ENCODE results near the gene DCDC1. TPM values are rescaled to one million over a fixed set of nuclear protein-coding genes. Genes with fewer than 3 reads are reported as not detected.

The DCDC1 gene
- total and polyA plus RNA-seq, 9 of the 15 experiments (the other 6 are each of a cell fraction or from before 2014, with no cell fraction given): 0.05 to 0.18 (median 0.08) TPM; not detected in 3

GRCh38 chr11:31247321-31247720 is 122.2 kb downstream of the DCDC1 start:
- no peaks in the 10 kb centered on the region for H3K36me3 ChIP-seq (ENCODE audit: control insufficient read depth, insufficient read depth, low read length)
- no peak for DNase-seq (ENCODE audit: extremely low read depth in 1 of 4, low spot score in 3 of 4)
- H3K9ac ChIP-seq (ENCODE audit: insufficient read depth in 1 of 2, low read depth in 2 of 2, low read length in 2 of 2): no peak overlapping the region
- FAIRE-seq: no peak
- H3K27ac ChIP-seq (ENCODE audit: extremely low read depth, low read depth, low read length): no peak overlapping the region
- TF ChIP-seq NKRF (IDR thresholded peaks at IDR 0.05; ENCODE audit: borderline replicate concordance) (no peak), SIX5 (IDR thresholded peaks at IDR 0.05; ENCODE audit: borderline replicate concordance in 1 of 2, insufficient read depth in 1 of 2, low read depth in 1 of 2, low read length in 2 of 2) (no peak), ZFP91 (CRISPR knock-in tag; IDR thresholded peaks at IDR 0.05) (no peak), GTF2E2 (tag; IDR thresholded peaks at IDR 0.05) (no peak), YY1 (IDR thresholded peaks at IDR 0.05; ENCODE audit: borderline replicate concordance in 1 of 3, control insufficient read depth in 1 of 3, extremely low read depth in 1 of 3, insufficient read depth in 3 of 3, insufficient read length in 1 of 3, insufficient replicate concordance in 2 of 3, low read depth in 1 of 3, low read length in 2 of 3) (no peak), MEF2D (tag; conservative IDR thresholded peaks at IDR 0.05; ENCODE audit: low read depth) (no peak), TEAD2 (tag; IDR thresholded peaks at IDR 0.05) (no peak), NR4A1 (CRISPR knock-in tag; IDR thresholded peaks at IDR 0.05) (no peak), NR4A1 (tag; IDR thresholded peaks at IDR 0.05) (no peak)
- TF ChIP-seq, protein P1, sequence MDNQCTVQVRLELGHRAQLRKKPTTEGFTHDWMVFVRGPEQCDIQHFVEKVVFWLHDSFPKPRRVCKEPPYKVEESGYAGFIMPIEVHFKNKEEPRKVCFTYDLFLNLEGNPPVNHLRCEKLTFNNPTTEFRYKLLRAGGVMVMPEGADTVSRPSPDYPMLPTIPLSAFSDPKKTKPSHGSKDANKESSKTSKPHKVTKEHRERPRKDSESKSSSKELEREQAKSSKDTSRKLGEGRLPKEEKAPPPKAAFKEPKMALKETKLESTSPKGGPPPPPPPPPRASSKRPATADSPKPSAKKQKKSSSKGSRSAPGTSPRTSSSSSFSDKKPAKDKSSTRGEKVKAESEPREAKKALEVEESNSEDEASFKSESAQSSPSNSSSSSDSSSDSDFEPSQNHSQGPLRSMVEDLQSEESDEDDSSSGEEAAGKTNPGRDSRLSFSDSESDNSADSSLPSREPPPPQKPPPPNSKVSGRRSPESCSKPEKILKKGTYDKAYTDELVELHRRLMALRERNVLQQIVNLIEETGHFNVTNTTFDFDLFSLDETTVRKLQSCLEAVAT (IDR thresholded peaks at IDR 0.05): no peak
- TF ChIP-seq, protein P2, sequence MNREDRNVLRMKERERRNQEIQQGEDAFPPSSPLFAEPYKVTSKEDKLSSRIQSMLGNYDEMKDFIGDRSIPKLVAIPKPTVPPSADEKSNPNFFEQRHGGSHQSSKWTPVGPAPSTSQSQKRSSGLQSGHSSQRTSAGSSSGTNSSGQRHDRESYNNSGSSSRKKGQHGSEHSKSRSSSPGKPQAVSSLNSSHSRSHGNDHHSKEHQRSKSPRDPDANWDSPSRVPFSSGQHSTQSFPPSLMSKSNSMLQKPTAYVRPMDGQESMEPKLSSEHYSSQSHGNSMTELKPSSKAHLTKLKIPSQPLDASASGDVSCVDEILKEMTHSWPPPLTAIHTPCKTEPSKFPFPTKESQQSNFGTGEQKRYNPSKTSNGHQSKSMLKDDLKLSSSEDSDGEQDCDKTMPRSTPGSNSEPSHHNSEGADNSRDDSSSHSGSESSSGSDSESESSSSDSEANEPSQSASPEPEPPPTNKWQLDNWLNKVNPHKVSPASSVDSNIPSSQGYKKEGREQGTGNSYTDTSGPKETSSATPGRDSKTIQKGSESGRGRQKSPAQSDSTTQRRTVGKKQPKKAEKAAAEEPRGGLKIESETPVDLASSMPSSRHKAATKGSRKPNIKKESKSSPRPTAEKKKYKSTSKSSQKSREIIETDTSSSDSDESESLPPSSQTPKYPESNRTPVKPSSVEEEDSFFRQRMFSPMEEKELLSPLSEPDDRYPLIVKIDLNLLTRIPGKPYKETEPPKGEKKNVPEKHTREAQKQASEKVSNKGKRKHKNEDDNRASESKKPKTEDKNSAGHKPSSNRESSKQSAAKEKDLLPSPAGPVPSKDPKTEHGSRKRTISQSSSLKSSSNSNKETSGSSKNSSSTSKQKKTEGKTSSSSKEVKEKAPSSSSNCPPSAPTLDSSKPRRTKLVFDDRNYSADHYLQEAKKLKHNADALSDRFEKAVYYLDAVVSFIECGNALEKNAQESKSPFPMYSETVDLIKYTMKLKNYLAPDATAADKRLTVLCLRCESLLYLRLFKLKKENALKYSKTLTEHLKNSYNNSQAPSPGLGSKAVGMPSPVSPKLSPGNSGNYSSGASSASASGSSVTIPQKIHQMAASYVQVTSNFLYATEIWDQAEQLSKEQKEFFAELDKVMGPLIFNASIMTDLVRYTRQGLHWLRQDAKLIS (CRISPR knock-in tag; IDR thresholded peaks at IDR 0.05): no peak
- H3K4me3 ChIP-seq: no peak overlapping the region
- no peaks in the 10 kb centered on the region for H4K20me1 ChIP-seq (replicated peaks; ENCODE audit: control insufficient read depth, insufficient read depth, low read length)
- no peaks in the 10 kb centered on the region for H3K27me3 ChIP-seq (ENCODE audit: control insufficient read depth in 2 of 2, insufficient read depth in 2 of 2, low read length in 2 of 2)
- intact Hi-C loops (cut with micrococcal nuclease) (loop anchor here (10.0 kb wide), 1 partner anchor 127 kb away; no protein-coding TSS in a partner anchor), in situ Hi-C loops (cut with MboI) (loop anchor here (10.0 to 25.0 kb wide), 2 partner anchors 627 to 915 kb away; no protein-coding TSS in a partner anchor)
- ChIA-PET POLR2A (no interaction called here), CTCF (ENCODE audit: low intra/inter-chr PET ratio) (no interaction called here)
- no peak overlapping the region for H2AFZ ChIP-seq (ENCODE audit: low read depth, low read length)
- BruUV-seq (replicated peaks): no TSS peak
- no peak overlapping the region for H3K4me2 ChIP-seq (ENCODE audit: insufficient read depth, low read length)
- no peaks in the 10 kb centered on the region for H3K4me1 ChIP-seq (replicated peaks in 1 of 2; ENCODE audit: control insufficient read depth in 2 of 2, insufficient read depth in 2 of 2, low read length in 2 of 2)
- no peaks in the 10 kb centered on the region for H3K79me2 ChIP-seq (ENCODE audit: control insufficient read depth, insufficient read depth, low read length)
- no peak for ATAC-seq
- 2% methylated on average over 5 of the region's 5 CpGs for WGBS (ENCODE audit: insufficient coverage, low coverage, missing lambda C conversion rate)
- H3K9me1 ChIP-seq (ENCODE audit: control insufficient read depth, insufficient read depth, low read length): no peaks in the 10 kb centered on the region
- H3K9me3 ChIP-seq (replicated peaks; ENCODE audit: control insufficient read depth, insufficient read depth, low read depth, low read length): no peaks in the 10 kb centered on the region

Measured in K562 (cell line).